HG03354 (cell line): ENCODE data around the gene NUTM2D.
"Not testable (repeated sequence)": the region's sequence is repeated elsewhere in the genome, so short reads cannot be mapped to it uniquely, and the experiment has no call there.

Source experiments
- ATAC-seq: cut with Tn5 transposase; IDR thresholded peaks from one replicate; pipeline ENCODE4 v1.9.1; 2021; ENCODE audit warnings: mild to moderate bottlenecking; ENCODE audit not compliant: unreplicated experiment, poor library complexity, severe bottlenecking

NUTM2D gene

DNA sequence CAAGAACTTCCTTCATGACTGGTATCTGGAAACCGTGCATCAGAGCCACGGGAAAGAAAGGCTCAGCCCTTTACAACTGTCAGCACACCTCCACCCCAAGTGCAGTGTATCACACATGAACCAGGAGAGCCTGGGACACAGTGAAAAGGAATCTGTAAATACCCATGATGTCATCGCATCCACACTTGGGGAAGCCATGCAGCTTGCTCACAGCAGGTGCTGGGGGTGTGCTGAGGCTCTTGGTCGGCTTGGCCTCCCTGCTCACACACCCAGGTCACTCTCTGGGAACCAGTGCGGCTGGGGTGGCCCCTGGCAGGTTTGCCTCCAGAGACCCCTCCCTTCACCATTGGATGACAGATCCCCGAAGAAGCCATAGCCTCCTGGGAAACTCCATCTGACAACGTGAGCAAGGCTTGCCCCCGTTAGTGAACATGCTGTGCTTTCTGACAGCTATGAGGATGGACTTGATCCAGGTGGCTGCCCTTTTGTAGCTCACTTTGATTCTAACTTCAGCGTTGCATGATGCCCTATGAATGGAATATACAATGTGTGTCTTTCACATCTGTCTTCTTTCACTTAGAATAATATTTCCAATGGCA lies 12.1 kb downstream of the NUTM2D start:
- ATAC-seq: not testable (repeated sequence)

DNA sequence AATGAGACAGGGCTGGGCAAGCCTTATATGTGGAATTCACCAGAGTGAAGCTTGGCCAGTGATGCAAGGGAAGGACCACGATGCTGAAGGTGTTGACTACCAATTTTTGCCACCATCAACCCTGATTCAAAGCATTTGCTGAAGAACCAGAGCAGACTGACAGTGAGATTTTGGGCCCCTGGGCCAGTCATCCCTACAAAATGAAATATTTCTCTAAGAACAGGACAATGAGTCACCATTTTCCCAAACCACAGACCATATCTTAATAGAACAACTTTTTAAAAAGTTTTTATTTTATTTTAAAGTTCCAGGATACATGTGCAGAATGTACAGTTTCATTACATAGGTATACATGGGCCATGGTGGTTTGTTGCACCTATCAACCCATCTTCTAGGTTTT lies 16.5 kb downstream of the NUTM2D start:
- not testable (repeated sequence) for ATAC-seq

DNA sequence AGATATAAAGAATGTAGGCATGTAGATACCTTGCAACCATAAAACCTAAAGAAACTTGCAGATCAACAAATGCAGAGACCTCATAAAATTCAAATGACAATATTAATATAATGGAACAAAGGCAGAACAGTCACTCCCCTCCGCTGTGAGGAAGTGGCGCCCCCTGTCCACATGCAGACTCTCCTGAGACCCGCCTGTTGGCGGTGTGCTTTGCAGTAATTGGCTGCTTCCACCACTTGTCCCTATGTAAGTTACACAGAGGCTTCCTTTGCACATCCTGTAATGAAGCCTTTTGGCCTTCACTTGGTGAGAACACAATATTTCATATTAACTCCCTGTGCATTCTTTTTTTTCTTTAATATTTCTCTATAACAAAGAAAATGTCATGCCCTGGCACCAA lies 21.6 kb downstream of the NUTM2D start:
- not testable (repeated sequence) for ATAC-seq

DNA sequence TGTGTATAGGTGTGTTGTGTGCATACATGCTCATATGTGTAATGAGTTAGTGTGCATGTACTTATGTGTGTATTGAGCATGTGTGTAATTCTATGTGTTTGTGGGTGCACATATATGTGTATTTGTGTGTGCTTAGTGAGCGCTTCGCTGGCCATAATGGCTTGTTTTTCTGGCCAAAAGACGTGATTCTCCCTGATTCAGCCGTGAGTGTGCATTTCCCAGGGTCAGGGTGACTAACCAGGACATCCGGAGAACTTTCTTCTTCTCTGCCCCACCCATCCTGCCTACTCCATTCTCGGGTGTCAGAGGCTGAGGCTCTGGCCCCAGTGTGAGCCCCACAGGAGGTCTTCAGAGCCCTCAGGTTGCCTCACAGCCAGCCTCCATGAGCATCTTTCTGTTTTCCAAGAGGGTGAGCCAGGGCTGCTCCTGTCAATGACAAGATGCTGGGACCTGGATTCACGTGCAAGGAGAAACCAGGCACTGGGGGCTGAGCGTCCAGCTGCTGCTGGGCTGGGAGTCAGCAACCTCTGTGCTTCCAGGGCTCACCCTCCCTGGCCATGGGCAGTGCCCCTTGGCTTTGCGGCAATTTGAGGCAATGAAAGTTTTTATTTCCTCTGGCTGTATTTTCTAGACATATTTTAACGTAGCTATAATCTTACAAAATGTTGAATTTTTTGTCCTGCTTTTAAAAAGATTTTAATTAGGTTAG lies 25.8 kb downstream of the NUTM2D start:
- not testable (repeated sequence) for ATAC-seq

DNA sequence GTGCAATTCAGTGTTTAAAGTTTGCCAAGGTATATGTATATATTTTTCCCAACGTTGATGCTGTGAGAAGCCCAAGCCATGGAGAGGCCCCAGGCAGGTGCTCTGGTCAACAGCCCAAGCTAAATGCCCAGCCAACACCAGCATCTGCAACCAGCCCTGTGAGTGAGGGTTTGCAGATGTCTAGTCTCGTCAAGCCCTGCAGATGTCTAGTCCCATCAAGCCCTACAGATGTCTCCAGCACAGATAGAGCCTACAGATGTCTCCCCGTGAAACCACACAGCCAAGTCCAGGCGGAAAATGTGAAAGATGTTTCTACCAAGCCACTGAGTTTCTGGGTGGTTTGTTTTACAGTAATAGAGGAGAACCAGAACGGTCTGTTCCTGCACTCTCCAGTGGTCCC lies 26.7 kb downstream of the NUTM2D start:
- ATAC-seq: not testable (repeated sequence)

DNA sequence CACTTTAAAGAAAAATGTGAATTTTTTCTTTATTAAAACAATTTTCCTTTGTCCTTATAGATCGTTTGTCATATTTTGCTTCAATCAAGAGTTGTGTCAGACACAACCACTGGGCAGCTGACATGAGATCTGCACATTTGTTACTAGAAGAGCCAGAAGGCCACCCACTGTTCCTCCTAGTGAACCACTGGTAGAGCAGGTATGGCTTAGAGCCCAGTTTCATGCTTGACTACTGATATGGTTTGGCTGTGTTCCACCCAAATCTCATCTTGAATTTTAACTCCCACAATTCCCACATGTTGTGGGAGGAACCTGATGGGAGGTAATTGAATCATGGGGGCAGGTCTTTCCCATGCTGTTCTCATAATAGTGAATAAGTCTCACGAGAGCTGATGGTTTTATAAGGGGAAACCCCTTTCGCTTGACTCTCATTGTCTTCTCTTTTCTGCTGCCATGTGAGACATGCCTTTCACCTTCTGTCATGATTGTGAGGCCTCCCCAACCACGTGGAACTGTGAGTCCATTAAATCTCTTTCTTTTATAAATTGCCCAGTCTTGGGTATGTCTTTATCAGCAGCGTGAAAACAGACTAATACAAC lies 28.3 kb downstream of the NUTM2D start:
- not testable (repeated sequence) for ATAC-seq

DNA sequence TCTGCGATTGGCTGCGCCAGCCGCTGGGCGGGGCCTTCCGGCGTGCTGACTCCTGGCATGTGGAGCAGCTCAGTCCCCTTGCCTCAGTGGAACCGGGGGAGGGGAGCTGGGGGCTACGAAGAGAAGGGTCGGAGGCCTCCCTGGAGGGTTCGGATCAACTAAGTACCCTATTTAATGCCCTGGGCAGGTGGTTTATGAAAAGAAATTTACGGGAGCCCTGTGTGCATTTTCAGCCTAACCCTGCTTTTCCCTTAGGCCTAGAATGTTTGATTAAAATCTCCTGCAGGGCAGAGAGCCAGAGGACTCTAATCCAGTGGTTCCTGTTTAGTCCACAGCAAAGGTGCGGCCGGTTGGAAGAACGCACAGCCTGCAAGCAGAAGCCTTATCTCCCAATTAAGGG lies 33.8 kb downstream of the NUTM2D start:
- ATAC-seq: not testable (repeated sequence)

DNA sequence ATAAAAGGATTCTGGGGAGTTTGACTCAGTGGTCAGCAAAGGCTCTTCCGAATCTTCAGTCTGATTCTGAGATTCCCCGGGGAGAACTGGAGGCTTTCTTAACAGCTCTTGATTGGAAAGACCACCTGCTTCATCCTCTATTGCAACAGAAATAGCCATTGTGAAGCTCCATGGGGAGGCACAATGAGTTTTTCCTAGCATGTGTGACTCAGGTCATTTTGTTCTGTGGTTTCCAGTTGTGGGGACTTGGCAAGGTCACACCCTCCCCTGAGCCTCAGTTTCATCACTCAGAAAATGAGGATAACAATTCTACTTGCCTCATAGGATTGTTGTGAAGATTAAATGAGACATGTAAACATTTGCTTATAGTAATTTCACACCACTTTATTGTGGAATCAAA lies 38.7 kb downstream of the NUTM2D start:
- ATAC-seq: not testable (repeated sequence)

DNA sequence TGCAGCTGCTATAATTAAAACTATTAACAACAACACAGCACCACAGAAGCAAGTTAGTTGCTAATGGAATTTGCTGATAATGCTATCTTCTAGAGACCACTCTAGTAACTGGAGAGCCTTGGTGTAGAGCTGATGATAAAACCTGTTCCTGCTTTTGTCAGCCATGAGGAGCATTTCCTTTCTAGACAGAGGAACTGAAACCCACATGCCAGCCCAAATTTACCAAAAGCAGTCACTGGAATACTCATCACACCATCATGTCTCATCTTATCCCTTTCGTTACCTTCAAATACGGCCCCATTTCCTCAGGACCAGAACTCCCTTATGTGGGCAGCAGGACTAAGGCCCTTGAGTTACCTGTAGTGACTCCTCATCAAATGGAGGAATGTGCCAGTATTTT lies 40.9 kb downstream of the NUTM2D start:
- not testable (repeated sequence) for ATAC-seq

DNA sequence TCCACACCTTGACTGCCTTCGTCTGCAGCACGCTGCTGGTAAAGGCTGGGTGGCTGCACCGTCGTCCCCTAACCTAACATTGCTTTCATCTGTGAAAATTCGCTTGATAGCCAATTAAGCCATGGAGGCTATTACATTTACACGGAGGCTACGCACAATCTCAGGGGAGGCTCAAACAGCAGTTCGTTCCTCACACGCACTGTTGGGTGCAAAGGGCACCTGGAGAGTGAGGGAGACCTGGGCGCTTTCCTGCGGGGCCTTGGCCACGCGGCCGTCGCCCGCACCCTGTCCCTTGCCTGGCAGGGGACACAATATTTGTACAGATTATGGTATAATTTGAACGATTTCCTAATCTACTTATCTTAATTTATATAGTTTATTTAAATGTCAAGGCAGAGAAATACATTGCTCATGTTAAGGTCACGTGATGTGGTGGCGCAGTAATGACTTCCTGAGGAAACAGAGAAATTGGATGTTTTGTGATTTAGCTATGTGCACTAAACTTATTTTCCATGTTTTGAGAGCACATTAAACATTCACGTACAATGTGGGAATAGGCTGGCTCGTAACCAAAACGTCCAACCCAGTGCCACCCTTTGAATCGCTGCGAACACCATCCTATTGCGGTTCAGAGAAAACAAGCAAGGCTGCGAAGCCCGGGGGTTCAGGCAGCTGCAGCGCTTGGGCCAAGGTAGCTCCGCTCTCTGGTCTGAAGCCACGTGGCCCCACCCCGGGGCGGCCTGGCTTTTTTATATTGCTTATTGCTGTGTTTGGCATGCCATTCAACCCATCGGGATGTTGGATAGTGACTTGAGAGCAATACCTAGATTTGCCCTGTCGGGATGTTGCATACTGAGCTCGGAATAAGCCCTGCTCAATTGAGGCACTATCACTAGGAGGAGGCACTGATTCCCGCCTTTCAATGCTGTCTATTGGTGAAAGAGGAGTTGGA lies 50.2 kb downstream of the NUTM2D start:
- ATAC-seq: not testable (repeated sequence)

DNA sequence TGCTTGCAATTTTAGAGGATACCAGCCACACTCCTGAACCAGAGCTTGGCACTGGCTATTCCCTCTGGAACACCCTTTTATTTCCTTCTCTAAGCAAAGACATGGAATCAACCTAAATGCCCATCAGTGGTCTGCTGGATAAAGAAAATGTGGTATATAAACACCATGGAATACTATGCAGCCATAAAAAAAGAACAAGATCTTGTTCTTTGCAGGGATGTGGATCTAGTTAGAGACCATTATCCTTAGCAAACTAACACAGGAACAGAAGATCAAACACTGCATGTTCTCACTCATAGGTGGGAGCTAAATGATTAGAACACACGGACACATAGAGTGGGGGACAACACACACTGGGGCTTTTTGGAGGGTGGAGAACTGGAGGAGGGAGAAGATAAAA lies 56.4 kb downstream of the NUTM2D start:
- ATAC-seq: not testable (repeated sequence)
